GM19023 (cell line): Measurements from ENCODE around the gene ALDH16A1.
"Not testable (repeated sequence)": the region's sequence is repeated elsewhere in the genome, so short reads cannot be mapped to it uniquely, and the experiment has no call there.

Source experiments
- ATAC-seq: cut with Tn5 transposase; IDR thresholded peaks from one replicate; pipeline ENCODE4 v1.9.1; 2021; ENCODE audit warnings: mild to moderate bottlenecking, moderate library complexity; ENCODE audit not compliant: unreplicated experiment

The ALDH16A1 gene

GRCh38 chr19:49461656-49462055 is 8.6 kb downstream of the ALDH16A1 start:
- no peak for ATAC-seq

- ATAC-seq, result no peak
Measured at GRCh38 chr19:49462492-49462891, 9.5 kb downstream of the ALDH16A1 start.

GRCh38 chr19:49463960-49464740 is 11.1 kb downstream of the ALDH16A1 start:
- no peak for ATAC-seq

GRCh38 chr19:49465371-49465770 is 12.3 kb downstream of the ALDH16A1 start:
- no peak for ATAC-seq

GRCh38 chr19:49468199-49468598 is 15.2 kb downstream of the ALDH16A1 start:
- no peak for ATAC-seq

- peak; percentile 47 for ATAC-seq
Measured at GRCh38 chr19:49468746-49469447, 15.9 kb downstream of the ALDH16A1 start.

- ATAC-seq, result peak; percentile 61
Measured at GRCh38 chr19:49469828-49470614, 17.0 kb downstream of the ALDH16A1 start.

- ATAC-seq, result no peak
Measured at GRCh38 chr19:49470615-49470978, 17.6 kb downstream of the ALDH16A1 start.

- no peak for ATAC-seq
Measured at GRCh38 chr19:49472936-49473335, 19.9 kb downstream of the ALDH16A1 start.

- ATAC-seq, result not testable (repeated sequence)
Measured at GRCh38 chr19:49473501-49473867, 20.5 kb downstream of the ALDH16A1 start.

- peak; percentile 54 for ATAC-seq
Measured at GRCh38 chr19:49473868-49474541, 21.0 kb downstream of the ALDH16A1 start, which contains the start of gene FLT3LG. FLT3LG (plus strand) TSS chr19:49474215; CDS start chr19:49474640, 425 bp downstream.

- ATAC-seq, result no peak
Measured at GRCh38 chr19:49474542-49474924, 21.5 kb downstream of the ALDH16A1 start.

GRCh38 chr19:49475191-49475917 is 22.3 kb downstream of the ALDH16A1 start:
- ATAC-seq, result no peak

- no peak for ATAC-seq
Measured at GRCh38 chr19:49475995-49476880, 23.2 kb downstream of the ALDH16A1 start.

- ATAC-seq, result no peak
Measured at GRCh38 chr19:49479975-49480628, 27.1 kb downstream of the ALDH16A1 start.

GRCh38 chr19:49481020-49481683 is 28.1 kb downstream of the ALDH16A1 start:
- ATAC-seq, result no peak

- no peak for ATAC-seq
Measured at GRCh38 chr19:49486232-49486631, 33.2 kb downstream of the ALDH16A1 start.

- no peak for ATAC-seq
Measured at GRCh38 chr19:49486710-49487276, 33.8 kb downstream of the ALDH16A1 start.
